OCI-LY1 (cell line): ENCODE results near the gene CDADC1.

Source experiments
- CTCF ChIP-seq: fragments of 200-600 bp; sonication (generic), shearing (Covaris generic); IDR thresholded peaks from 2 replicates; pipeline ENCODE4 v1.5.1; 2017; ENCODE audit warnings: mild to moderate bottlenecking, antibody characterized with exemption, low read length, moderate library complexity, mixed read lengths
- EZH2 ChIP-seq: fragments of 200-600 bp; sonication (generic), shearing (Covaris generic); IDR thresholded peaks from 2 replicates; pipeline ENCODE4 v1.8.0; 2017; ENCODE audit warnings: borderline replicate concordance, mixed run types, mild to moderate bottlenecking, antibody characterized with exemption, low read length, moderate library complexity, mixed read lengths

GRCh38 chr13:49265822-49266221, 18.1 kb downstream of the CDADC1 start:
- TF ChIP-seq CTCF (no peak), EZH2 (no peak)
